Smooth muscle cell (in vitro differentiated cells): ENCODE measurements around the gene FCN2. TPM values are rescaled to one million over a fixed set of nuclear protein-coding genes. Genes with fewer than 3 reads are reported as not detected.

Source experiments
- DNase-seq: peaks from one replicate; lab custom pipeline; 2025; ENCODE audit not compliant: unreplicated experiment; lab: John Stamatoyannopoulos, UW
- H2AFZ ChIP-seq: fragments of 200-600 bp; sonication (generic); 2 replicates; pipeline ENCODE4 v1.6.0; 2016; ENCODE audit warnings: antibody characterized with exemption, low read depth, mild to moderate bottlenecking
- H3F3A ChIP-seq: fragments of 200-600 bp; sonication (generic); 2 replicates; pipeline ENCODE4 v1.6.0; 2017; ENCODE audit warnings: antibody characterized with exemption, low read depth
- H3K27ac ChIP-seq: fragments of 200-600 bp; sonication (generic); 2 replicates; pipeline ENCODE4 v1.5.1; 2016; ENCODE audit warnings: low read depth, mild to moderate bottlenecking
- H3K27me3 ChIP-seq: fragments of 200-600 bp; sonication (generic); 2 replicates; pipeline ENCODE4 v1.6.1; 2016; ENCODE audit warnings: low read depth, mild to moderate bottlenecking
- H3K36me3 ChIP-seq: fragments of 200-600 bp; sonication (generic); 2 replicates; pipeline ENCODE4 v1.5.1; 2016; ENCODE audit warnings: low read depth
- H3K4me1 ChIP-seq: fragments of 200-600 bp; sonication (generic); 2 replicates; pipeline ENCODE4 v1.5.1; 2016; ENCODE audit warnings: low read depth
- H3K4me2 ChIP-seq: fragments of 200-600 bp; sonication (generic); 2 replicates; pipeline ENCODE4 v1.6.0; 2016; ENCODE audit warnings: mild to moderate bottlenecking
- H3K4me3 ChIP-seq: fragments of 200-600 bp; sonication (generic); 2 replicates; pipeline ENCODE4 v1.5.1; 2016; ENCODE audit warnings: mild to moderate bottlenecking
- H3K79me2 ChIP-seq: fragments of 200-600 bp; sonication (generic); 2 replicates; pipeline ENCODE4 v1.6.0; 2016; ENCODE audit warnings: low read depth, mild to moderate bottlenecking
- H3K9ac ChIP-seq: fragments of 200-600 bp; sonication (generic); 2 replicates; pipeline ENCODE4 v1.6.0; 2016; ENCODE audit warnings: low read depth
- H3K9me3 ChIP-seq: fragments of 200-600 bp; sonication (generic); replicated peaks from 2 replicates; pipeline ENCODE4 v1.5.1; 2016; ENCODE audit warnings: low read depth
- H4K20me1 ChIP-seq: fragments of 200-600 bp; sonication (generic); 2 replicates; pipeline ENCODE4 v1.6.0; 2016; ENCODE audit warnings: low read depth
- WGBS: methylation state at CpG from one replicate; pipeline ENCODE4 v1.1.7; 2016; ENCODE audit warnings: low lambda C conversion rate; 5-methylcytosine and 5-hydroxymethylcytosine counted together
- polyA plus RNA-seq: library from polyadenylated mRNA; unstranded; fragments of >200 nt; fragmentation: Nextera tagmentation; extraction: Ambion mirVana; gene quantifications from 2 replicates; pipeline ENCODE4 v1.2.1, GENCODE V29; 2016
- total RNA-seq: library from RNA; depleted of rRNA; stranded (reverse); fragments of >200 nt; gene quantifications from 2 replicates; pipeline ENCODE4 v1.2.3, GENCODE V29; 2014
- TF ChIP-seq, protein P1 (sequence below): fragments of 200-600 bp; sonication (generic); IDR thresholded peaks from 2 replicates; pipeline ENCODE4 v1.5.1; 2017; ENCODE audit warnings: borderline replicate concordance, mild to moderate bottlenecking, antibody characterized with exemption; ENCODE audit not compliant: insufficient read depth, poor library complexity, severe bottlenecking

FCN2 gene
- total and polyA plus RNA-seq, 2 experiments from 2014 or later: not detected

DNA sequence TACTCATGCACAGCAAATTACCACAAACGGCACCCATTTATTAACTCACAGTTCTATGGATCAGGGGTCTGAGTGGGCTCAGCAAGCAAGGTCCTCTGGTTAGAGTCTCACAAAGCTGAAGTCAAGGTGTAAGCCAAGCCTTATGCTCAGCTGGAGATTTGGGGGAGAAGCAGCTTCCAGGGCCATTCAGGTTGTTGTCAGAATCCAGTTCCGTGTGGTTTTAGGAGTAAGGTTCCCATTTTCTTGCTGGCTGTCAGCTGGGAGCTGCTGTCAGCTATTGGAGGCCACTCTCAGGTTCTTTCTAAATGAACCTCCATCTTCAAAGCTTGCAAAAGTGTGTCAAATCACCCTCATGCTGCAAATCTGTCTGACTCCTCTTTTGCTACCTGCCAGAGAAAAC lies 17.7 kb downstream of the FCN2 start:
- H3K36me3 ChIP-seq: no peaks in the 10 kb centered on the region
- DNase-seq: no peak
- no peaks in the 10 kb centered on the region for H4K20me1 ChIP-seq
- H3K79me2 ChIP-seq: no peaks in the 10 kb centered on the region
- H3K9ac ChIP-seq: no peak overlapping the region
- TF ChIP-seq, protein P1, sequence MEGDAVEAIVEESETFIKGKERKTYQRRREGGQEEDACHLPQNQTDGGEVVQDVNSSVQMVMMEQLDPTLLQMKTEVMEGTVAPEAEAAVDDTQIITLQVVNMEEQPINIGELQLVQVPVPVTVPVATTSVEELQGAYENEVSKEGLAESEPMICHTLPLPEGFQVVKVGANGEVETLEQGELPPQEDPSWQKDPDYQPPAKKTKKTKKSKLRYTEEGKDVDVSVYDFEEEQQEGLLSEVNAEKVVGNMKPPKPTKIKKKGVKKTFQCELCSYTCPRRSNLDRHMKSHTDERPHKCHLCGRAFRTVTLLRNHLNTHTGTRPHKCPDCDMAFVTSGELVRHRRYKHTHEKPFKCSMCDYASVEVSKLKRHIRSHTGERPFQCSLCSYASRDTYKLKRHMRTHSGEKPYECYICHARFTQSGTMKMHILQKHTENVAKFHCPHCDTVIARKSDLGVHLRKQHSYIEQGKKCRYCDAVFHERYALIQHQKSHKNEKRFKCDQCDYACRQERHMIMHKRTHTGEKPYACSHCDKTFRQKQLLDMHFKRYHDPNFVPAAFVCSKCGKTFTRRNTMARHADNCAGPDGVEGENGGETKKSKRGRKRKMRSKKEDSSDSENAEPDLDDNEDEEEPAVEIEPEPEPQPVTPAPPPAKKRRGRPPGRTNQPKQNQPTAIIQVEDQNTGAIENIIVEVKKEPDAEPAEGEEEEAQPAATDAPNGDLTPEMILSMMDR: no peak
- H3K4me3 ChIP-seq: no peak overlapping the region
- H3K9me3 ChIP-seq: no peaks in the 10 kb centered on the region
- WGBS: 90% methylated on average over 2 of the region's 2 CpGs
- no peaks in the 10 kb centered on the region for H3K4me1 ChIP-seq
- no peaks in the 10 kb centered on the region for H3F3A ChIP-seq
- no peaks in the 10 kb centered on the region for H3K27me3 ChIP-seq
- H2AFZ ChIP-seq: no peak overlapping the region
- no peak overlapping the region for H3K4me2 ChIP-seq
- no peak overlapping the region for H3K27ac ChIP-seq

DNA sequence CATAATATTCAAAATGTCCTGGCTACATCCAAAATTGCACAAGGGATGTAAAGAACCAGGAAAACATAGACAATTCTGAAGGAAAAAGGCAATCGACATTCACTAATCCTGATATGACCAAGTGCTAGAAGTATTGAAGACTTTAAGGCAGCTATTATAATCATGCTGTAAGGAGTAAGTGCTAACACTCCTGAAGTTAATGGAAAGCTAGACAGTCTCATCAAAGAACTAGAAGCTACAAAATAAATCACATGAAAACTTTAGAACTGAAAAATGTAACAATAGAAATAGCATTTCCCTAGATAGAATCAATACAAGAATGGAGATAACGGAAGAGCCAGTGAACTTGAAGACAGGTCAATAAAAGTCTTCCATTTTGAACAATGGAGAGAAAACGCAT lies 18.6 kb downstream of the FCN2 start:
- no peaks in the 10 kb centered on the region for H4K20me1 ChIP-seq
- TF ChIP-seq, protein P1: no peak
- 94% methylated on average over 3 of the region's 3 CpGs for WGBS
- no peak overlapping the region for H3K4me3 ChIP-seq
- no peaks in the 10 kb centered on the region for H3F3A ChIP-seq
- H3K36me3 ChIP-seq: no peaks in the 10 kb centered on the region
- no peak overlapping the region for H3K27ac ChIP-seq
- H2AFZ ChIP-seq: no peak overlapping the region
- H3K27me3 ChIP-seq: no peaks in the 10 kb centered on the region
- no peak overlapping the region for H3K9ac ChIP-seq
- H3K79me2 ChIP-seq: no peaks in the 10 kb centered on the region
- no peak for DNase-seq
- no peak overlapping the region for H3K4me2 ChIP-seq
- no peaks in the 10 kb centered on the region for H3K9me3 ChIP-seq
- no peaks in the 10 kb centered on the region for H3K4me1 ChIP-seq

DNA sequence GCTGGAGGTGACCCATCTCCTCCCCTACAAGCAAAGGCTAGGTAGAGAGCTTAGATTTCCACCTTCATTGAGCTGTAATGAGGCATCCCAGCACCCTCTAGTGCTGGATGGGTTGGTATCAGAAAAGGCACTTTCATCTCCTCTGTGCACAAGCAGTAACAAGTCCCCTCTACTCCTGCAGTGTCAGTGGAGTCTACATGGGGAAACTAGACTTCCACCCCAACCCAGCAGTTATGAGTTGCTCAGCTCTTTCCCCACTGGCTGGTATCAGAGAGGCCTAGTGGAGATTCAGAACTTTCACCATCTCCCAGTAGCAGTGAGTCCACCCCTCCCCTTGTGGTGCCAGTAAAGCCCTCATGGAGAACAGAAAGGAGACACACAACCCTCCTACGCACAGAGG lies 19.2 kb downstream of the FCN2 start:
- DNase-seq: no peak
- Histone ChIP-seq H3F3A (no peaks in the 10 kb centered on the region), H3K79me2 (no peaks in the 10 kb centered on the region), H3K36me3 (no peaks in the 10 kb centered on the region), H3K4me2 (no peak overlapping the region), H2AFZ (no peak overlapping the region), H4K20me1 (no peaks in the 10 kb centered on the region), H3K9me3 (no peaks in the 10 kb centered on the region), H3K27ac (no peak overlapping the region), H3K27me3 (peaks cover 3% of the 10 kb centered on the region), H3K4me1 (no peaks in the 10 kb centered on the region), H3K9ac (no peak overlapping the region), H3K4me3 (no peak overlapping the region)
- TF ChIP-seq, protein P1: no peak
- 76% methylated on average over 1 of the region's 1 CpG for WGBS

DNA sequence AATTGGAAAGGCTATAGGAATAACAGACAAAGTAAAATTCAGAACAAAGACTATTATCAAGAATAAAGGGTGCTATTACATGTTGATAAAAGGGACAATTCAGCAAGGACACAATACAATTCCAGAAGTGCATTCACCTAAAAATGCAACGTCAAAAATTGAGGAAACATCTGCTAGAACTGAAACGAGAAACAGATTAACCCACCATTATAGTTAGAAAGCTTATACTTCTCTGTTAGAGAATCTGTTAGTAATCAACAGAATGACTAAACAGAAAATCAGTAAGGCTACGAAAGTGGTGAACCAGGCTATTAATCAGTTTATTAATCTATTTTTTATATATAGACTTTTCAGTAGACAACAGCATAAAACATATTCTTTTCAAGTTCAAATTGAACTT lies 22.3 kb downstream of the FCN2 start:
- H3K4me3 ChIP-seq: no peak overlapping the region
- no peak overlapping the region for H3K9ac ChIP-seq
- H3K4me2 ChIP-seq: no peak overlapping the region
- no peaks in the 10 kb centered on the region for H3F3A ChIP-seq
- DNase-seq: no peak
- H3K4me1 ChIP-seq: no peaks in the 10 kb centered on the region
- H3K27me3 ChIP-seq: peaks cover 18% of the 10 kb centered on the region
- no peak overlapping the region for H2AFZ ChIP-seq
- no peaks in the 10 kb centered on the region for H3K36me3 ChIP-seq
- H3K9me3 ChIP-seq: no peaks in the 10 kb centered on the region
- 88% methylated on average over 3 of the region's 3 CpGs for WGBS
- H3K27ac ChIP-seq: no peak overlapping the region
- H3K79me2 ChIP-seq: no peaks in the 10 kb centered on the region
- TF ChIP-seq, protein P1: no peak
- H4K20me1 ChIP-seq: no peaks in the 10 kb centered on the region
